ENCODE measurements around the gene SPEN. TPM values are rescaled to one million over a fixed set of nuclear protein-coding genes. Genes with fewer than 3 reads are reported as not detected.

SPEN gene
- total and polyA plus RNA-seq, 2 of the 4 experiments (the other 2 are of a cell fraction) = 7.6 to 15.8 TPM

DNA sequence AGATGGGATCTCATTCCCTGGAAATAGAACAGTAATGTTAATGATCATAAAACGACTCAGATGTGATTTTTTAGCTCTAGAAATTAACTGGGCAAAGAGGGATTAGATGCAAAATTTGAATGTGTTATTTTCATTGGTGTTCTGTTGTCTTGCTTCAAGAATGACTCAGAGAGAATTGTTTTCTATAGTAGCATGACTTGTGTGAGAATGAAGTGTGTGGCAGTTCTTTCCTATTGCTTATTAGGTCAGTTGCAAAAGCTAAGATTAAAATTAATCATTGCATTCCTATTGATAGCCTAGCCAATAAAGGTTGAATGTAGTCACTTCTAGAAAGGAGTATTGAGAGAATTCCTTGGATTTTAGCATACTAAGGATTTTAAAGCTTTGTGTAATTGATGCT, 22.9 kb downstream of the SPEN start:
- intact Hi-C loops (cut with micrococcal nuclease) (no loop called here), in situ Hi-C loops (cut with MboI; ENCODE audit: low sequenced_read_pairs) (no loop called here), dilution Hi-C loops (cut with HindIII; ENCODE audit: low sequenced_read_pairs, unreplicated experiment) (no loop called here)
- H3K9me3 ChIP-seq (ENCODE audit: control insufficient read depth, insufficient read depth, low read length) = no peaks in the 10 kb centered on the region
- H3K79me1 ChIP-seq (ENCODE audit: low read depth in 1 of 2, low read length in 2 of 2) = peaks cover 10 to 69% of the 10 kb centered on the region in 2 experiments
- H3K4ac ChIP-seq (ENCODE audit: low read depth, low read length) = no peak overlapping the region
- no peak overlapping the region for H3K56ac ChIP-seq (ENCODE audit: extremely low read depth, insufficient read depth, low read length)
- peaks cover 4% of the 10 kb centered on the region for H3K36me3 ChIP-seq (ENCODE audit: control insufficient read depth, insufficient read depth, low read length)
- H3K4me1 ChIP-seq (ENCODE audit: control insufficient read depth, insufficient read depth, low read length) = peaks cover 7% of the 10 kb centered on the region
- H2BK5ac ChIP-seq (ENCODE audit: low read depth, low read length, poor library complexity, severe bottlenecking) = no peak overlapping the region
- no peak overlapping the region for H2BK15ac ChIP-seq (ENCODE audit: low read depth, low read length)
- H2BK20ac ChIP-seq (ENCODE audit: low read depth, low read length) = no peak overlapping the region
- DNase-seq (peak; percentile 33), ATAC-seq (ENCODE audit: low read depth) (peak; percentile 56)
- no peak overlapping the region for H4K5ac ChIP-seq (ENCODE audit: low read depth, low read length)
- H2AFZ ChIP-seq (replicated peaks; ENCODE audit: low read length, poor library complexity) = no peak overlapping the region
- no peak overlapping the region for H3K18ac ChIP-seq (ENCODE audit: low read depth, low read length)
- no peak overlapping the region for H2AK9ac ChIP-seq (replicated peaks; ENCODE audit: low read depth, low read length, poor library complexity)
- H4K91ac ChIP-seq (ENCODE audit: insufficient read depth, low read depth, low read length) = no peak overlapping the region
- H2AK5ac ChIP-seq (ENCODE audit: low read depth, low read length) = no peak overlapping the region
- peaks cover 12% of the 10 kb centered on the region for H3K9me1 ChIP-seq (ENCODE audit: insufficient read depth, low read length)
- peaks cover 40% of the 10 kb centered on the region for H4K20me1 ChIP-seq (ENCODE audit: insufficient read depth, low read length)
- H3K14ac ChIP-seq (replicated peaks; ENCODE audit: low read depth, low read length) = no peak overlapping the region
- WGBS, 2 experiments (ENCODE audit: extremely low coverage in 2 of 2, insufficient read length in 1 of 2) = no CpG with 5 or more reads among the region's 1 CpG
- H4K8ac ChIP-seq (ENCODE audit: low read depth in 2 of 2, low read length in 2 of 2) = no peak overlapping the region
- no peak overlapping the region for H2BK120ac ChIP-seq (ENCODE audit: low read depth, low read length)
- no peaks in the 10 kb centered on the region for H3K27me3 ChIP-seq (ENCODE audit: control insufficient read depth, insufficient read depth, low read length)
- TF ChIP-seq MAFK (IDR thresholded peaks at IDR 0.05; ENCODE audit: low read depth, low read length) (no peak), RFX5 (IDR thresholded peaks at IDR 0.05; ENCODE audit: low read depth, low read length) (no peak), POLR2A (IDR thresholded peaks at IDR 0.05; ENCODE audit: low read depth, low read length) (no peak), RCOR1 (IDR thresholded peaks at IDR 0.05; ENCODE audit: insufficient replicate concordance, low read length) (no peak), CEBPB (IDR thresholded peaks at IDR 0.05; ENCODE audit: low read depth, low read length) (no peak), RAD21 (IDR thresholded peaks at IDR 0.05; ENCODE audit: low read length) (no peak), BHLHE40 (IDR thresholded peaks at IDR 0.05; ENCODE audit: low read depth, low read length) (no peak)
- TF ChIP-seq, protein P1, sequence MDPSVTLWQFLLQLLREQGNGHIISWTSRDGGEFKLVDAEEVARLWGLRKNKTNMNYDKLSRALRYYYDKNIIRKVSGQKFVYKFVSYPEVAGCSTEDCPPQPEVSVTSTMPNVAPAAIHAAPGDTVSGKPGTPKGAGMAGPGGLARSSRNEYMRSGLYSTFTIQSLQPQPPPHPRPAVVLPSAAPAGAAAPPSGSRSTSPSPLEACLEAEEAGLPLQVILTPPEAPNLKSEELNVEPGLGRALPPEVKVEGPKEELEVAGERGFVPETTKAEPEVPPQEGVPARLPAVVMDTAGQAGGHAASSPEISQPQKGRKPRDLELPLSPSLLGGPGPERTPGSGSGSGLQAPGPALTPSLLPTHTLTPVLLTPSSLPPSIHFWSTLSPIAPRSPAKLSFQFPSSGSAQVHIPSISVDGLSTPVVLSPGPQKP (IDR thresholded peaks at IDR 0.05; ENCODE audit: borderline replicate concordance, low read depth, low read length) = no peak
- TF ChIP-seq, protein P2, sequence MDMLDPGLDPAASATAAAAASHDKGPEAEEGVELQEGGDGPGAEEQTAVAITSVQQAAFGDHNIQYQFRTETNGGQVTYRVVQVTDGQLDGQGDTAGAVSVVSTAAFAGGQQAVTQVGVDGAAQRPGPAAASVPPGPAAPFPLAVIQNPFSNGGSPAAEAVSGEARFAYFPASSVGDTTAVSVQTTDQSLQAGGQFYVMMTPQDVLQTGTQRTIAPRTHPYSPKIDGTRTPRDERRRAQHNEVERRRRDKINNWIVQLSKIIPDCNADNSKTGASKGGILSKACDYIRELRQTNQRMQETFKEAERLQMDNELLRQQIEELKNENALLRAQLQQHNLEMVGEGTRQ (IDR thresholded peaks at IDR 0.05; ENCODE audit: low read depth, low read length) = no peak
- H3K23ac ChIP-seq (ENCODE audit: low read depth, low read length) = no peak overlapping the region
- no peak overlapping the region for H3K27ac ChIP-seq (ENCODE audit: insufficient read depth, low read length)
- no TSS peak for BruUV-seq (replicated peaks)
- ChIA-PET POLR2A (ENCODE audit: unreplicated experiment) (no interaction called here), CTCF (interaction anchor here (1.0 kb wide), 1 partner anchor 8 kb away, joined by 3 read pairs; no protein-coding TSS in a partner anchor)
- H3K9ac ChIP-seq (ENCODE audit: low read depth, low read length) = no peak overlapping the region
- no peak overlapping the region for H3K4me2 ChIP-seq (ENCODE audit: low read depth, low read length)
- H3K4me3 ChIP-seq (ENCODE audit: insufficient read depth, low read depth, low read length) = no peak overlapping the region
